Right renal pelvis (tissue), 4 donors: ENCODE measurements around the gene MTREX. TPM values are rescaled to one million over a fixed set of nuclear protein-coding genes. Genes with fewer than 3 reads are reported as not detected.
A peak's percentile ranks its signal among the peaks of the same experiment; 100 is the strongest.
"Not testable (repeated sequence)": the region's sequence is repeated elsewhere in the genome, so short reads cannot be mapped to it uniquely, and the experiment has no call there.

Experiments
- DNase-seq, 4 donors: peaks; one replicate each; pipeline ENCODE4 v3.0.0-alpha.2; 2013; ENCODE audit warnings: low read depth in 4 of 4, low spot score in 3 of 4, missing footprints in 1 of 4
- polyA plus RNA-seq, 4 donors: library from polyadenylated mRNA; unstranded; fragments of 120-200 nt; gene quantifications; one replicate each; pipeline ENCODE4 v1.2.1, GENCODE V29; 2013; ENCODE audit not compliant: insufficient read length in 4 of 4

Gene MTREX
- 100 to 1,000 TPM in 2 of 4 donors, 10 to 100 TPM in 2; 74.9 to 105 (median 98.7) TPM for polyA plus RNA-seq

- DNase-seq, result peak; percentile 87 to 94 (median 92)
These were observed at the start of gene MTREX, which contains the start of gene DHX29 for GRCh38 chr5:55307383-55308253. MTREX (plus strand) TSS chr5:55307989; CDS start chr5:55308014, 25 bp downstream. DHX29 (minus strand) TSS chr5:55307694; CDS start chr5:55307573, 121 bp downstream.

DNA sequence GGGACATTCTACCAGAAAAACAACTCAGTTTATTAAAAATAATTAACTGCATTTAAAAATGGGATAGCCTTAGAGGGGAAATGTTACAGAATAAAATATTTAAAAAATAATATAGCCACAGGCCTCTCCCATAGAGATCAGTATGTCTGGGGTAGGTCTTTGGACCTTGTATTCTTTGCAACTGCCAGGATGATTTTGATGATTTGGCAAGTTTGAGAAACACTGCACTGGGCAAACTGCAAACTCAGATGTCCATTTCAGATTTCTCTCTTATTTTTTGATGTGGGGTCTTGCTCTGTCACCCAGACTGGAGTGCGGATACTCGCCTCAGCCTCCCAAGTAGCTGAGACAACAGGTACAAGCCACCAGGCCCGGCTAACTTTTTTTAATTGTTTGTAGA lies 49.5 kb upstream of the MTREX start:
- no peak for DNase-seq

DNA sequence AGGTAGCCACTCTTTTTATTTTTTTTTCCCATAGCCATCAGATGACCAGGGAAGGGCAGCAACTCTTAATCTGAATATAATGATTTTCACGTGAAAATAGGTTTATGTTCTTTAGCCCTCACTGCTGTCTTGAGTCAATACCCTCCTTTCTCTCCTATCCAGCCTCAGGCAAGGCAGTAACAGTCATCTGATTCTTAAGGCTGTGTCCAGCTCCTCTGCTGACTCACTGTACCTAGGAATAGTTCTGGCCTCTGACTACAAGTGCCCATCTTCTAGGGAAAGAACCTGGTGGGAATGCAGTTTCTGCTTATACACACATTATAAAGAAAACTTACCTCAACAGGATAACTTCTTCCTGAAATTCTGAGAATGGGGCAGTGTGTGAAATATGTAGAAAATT lies 31.0 kb upstream of the MTREX start:
- DNase-seq, result no peak

DNA sequence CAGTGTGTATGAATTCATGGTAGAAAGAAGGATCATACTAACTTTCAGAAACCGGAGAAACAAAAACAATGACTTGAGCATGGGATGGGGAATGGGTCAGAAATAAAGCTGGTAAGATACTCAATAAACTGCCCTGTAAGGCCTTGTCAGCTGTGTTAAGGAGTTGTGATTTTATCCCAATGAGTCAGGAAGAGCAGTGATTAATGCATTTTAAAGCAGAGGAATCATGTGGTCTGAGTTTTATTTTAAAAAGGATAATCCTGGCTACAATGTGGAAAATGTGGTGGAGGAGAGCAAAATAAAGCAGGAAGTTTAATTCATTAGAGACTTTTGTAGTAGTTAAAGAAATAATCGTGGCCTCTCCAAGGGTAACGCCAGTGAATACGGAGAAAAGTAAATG lies 29.0 kb upstream of the MTREX start:
- no peak for DNase-seq

DNA sequence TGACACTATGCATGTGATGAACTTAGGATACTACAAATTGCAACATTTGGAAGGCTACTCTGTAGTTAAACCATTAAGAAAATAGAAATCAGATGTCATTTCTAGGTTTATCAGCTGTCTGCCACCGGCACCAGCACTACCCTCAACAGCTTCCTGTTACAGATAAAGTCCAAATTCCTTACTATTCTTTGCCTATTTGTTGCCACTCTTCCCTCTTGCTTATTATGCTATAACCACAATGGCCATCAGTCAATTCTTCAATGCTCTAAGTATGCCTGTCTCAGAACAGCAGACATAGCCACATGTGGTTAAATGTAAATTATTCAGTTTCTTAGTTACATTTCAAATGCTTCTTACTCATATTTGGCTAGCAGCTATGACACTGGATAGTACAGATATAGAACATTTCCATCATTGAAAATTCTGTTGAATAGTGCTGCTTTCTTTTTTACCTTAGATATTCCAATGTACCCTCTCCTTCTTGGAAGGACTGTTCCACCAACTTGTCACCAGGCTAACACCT lies 21.3 kb upstream of the MTREX start:
- DNase-seq, result no peak

DNA sequence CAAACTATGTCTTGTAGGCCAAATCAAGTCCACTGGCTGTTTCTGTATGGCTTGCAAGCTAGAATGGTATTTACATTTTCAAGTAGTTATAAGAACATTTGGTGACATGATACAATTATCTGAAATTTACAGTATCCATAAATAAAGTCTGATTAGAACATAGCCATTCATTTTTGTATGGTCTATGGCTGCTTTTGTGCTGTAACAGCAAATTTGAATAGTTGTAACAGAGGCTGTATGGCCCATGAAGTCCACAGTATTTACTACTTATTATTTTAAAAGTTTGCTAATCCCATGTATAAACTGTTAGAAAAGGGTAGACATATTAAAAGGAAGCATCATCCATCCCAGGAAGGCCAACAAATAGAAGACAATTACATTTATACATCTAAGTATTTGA lies 18.0 kb upstream of the MTREX start:
- DNase-seq, result no peak

GRCh38 chr5:55290991-55291390 lies 16.8 kb upstream of the MTREX start:
- no peak for DNase-seq

DNA sequence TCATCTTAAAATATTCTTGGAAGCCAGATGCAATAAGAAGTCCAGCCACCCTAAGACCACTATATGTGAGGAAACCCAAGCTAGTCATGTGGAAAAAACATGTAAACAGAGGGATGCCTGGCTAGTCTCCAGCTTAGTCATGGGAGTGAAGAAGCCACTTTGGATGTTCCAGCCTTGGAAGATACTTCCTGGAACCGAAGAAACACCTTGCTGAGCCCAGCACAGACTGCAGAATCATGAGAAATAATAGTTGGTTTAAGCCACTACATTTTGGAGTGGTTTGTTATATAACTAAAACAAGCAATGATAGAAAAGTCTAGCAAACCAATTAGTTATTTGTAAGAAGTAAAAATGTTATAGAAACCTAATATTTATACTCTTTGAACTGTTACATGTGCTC lies 12.9 kb upstream of the MTREX start:
- DNase-seq, result no peak

- DNase-seq, result no peak
These were observed 6.9 kb upstream of the MTREX start for GRCh38 chr5:55300890-55301289.

GRCh38 chr5:55303238-55303690 lies 4.5 kb upstream of the MTREX start:
- DNase-seq, result no peak

DNA sequence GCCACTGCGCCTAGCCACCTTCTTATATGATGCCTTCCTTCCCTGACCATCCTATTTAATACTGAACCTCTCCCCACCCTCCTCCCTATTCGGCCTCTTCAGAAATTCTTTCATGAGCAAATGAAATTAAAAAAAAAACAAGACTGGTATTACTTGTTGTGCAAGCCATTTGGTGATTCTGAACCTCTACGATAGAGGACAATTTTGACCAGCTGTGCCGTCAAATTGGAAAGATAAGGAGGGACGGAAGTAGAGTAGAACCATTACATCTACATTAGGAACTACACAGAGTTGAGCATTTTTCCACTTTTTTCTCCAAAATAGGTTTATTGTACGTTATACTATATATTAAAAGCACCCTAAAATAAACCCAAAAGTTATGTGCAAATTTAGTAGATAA lies 3.2 kb upstream of the MTREX start:
- DNase-seq, result no peak

DNA sequence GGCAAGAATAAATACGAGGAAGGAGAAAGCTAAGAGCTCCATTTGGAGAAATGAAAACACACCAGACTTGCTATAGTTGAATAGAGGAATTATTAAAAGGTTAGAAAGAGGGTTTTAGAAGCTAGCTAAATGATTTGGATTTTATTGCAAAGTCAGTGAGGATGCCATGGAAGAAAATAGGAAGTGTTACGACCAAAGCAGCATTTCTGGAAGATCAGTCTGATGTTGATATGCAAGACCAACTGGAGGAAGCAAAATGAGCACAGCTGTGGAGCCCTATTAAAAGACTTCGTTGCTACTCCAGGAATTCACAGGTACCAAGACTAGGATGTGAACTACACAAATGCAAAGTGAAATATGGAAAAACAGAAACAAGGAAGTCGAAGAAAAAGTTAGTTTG lies 2.4 kb upstream of the MTREX start:
- no peak for DNase-seq

GRCh38 chr5:55306641-55307382 lies 977 bp upstream of the MTREX start:
- peak in 1 of 4 donors; percentile 21 for DNase-seq

DNA sequence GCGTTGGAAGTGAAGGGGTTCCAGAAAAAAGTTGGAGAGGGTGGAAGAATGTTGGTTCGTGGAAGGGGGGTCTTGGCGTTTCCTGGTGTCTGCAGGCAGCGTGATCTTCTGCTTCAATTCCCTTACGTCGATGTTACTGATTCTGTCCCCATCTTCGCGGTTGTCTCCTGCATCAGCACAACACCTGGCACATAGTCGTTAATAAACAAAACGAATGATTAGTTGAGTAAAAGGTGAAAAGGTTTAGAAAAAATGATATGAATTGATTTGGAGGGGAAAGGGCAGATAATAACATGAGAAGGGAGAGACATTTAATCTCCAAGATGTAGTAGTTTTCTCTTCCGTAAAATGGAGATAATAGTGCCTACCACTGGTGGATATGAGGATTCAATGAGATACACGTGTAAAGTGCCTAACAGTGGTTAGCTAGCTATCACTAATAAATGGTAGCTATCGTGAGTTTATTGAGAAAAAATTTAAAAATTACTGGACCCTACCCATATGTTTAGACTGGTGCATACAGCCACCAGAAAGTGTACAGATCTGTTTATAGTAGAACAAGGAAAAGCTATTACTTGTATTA lies 556 bp downstream of the MTREX start:
- no peak for DNase-seq

- no peak for DNase-seq
These were observed 6.3 kb downstream of the MTREX start for GRCh38 chr5:55313870-55314617.

- no peak for DNase-seq
These were observed 8.5 kb downstream of the MTREX start for GRCh38 chr5:55316289-55316688.

GRCh38 chr5:55316837-55317236 lies 9.0 kb downstream of the MTREX start:
- DNase-seq, result no peak

GRCh38 chr5:55318237-55318636 lies 10.4 kb downstream of the MTREX start:
- not testable (repeated sequence) for DNase-seq

- no peak for DNase-seq
These were observed 11.7 kb downstream of the MTREX start for GRCh38 chr5:55319491-55319890.

GRCh38 chr5:55320571-55320970 lies 12.8 kb downstream of the MTREX start:
- no peak for DNase-seq
